Non-pigmented ciliary epithelial cell (primary cell): ENCODE results near the gene MDC1.

Experiments
- DNase-seq: peaks from one replicate; pipeline ENCODE4 v3.0.0-alpha.2; 2010; ENCODE audit warnings: low read depth

MDC1 gene

GRCh38 chr6:30707281-30707850, 9.7 kb downstream of the MDC1 start:
- no peak for DNase-seq

GRCh38 chr6:30705620-30706019, 11.5 kb downstream of the MDC1 start:
- DNase-seq: no peak

- DNase-seq: no peak
Measured at GRCh38 chr6:30703821-30704220, 13.3 kb downstream of the MDC1 start.

- no peak for DNase-seq
Measured at GRCh38 chr6:30703011-30703410, 14.1 kb downstream of the MDC1 start.

GRCh38 chr6:30700340-30700739, 16.7 kb downstream of the MDC1 start:
- no peak for DNase-seq

- DNase-seq: no peak
Measured at GRCh38 chr6:30696432-30696831, 20.6 kb downstream of the MDC1 start.

GRCh38 chr6:30691208-30691847, 25.8 kb downstream of the MDC1 start:
- DNase-seq: no peak

- DNase-seq: no peak
Measured at GRCh38 chr6:30690403-30691207, 26.5 kb downstream of the MDC1 start, which contains the start of gene NRM. TSS of gene NRM (minus strand) at chr6:30690984. CDS start at chr6:30690974, 10 bp downstream.

GRCh38 chr6:30689985-30690384, 27.1 kb downstream of the MDC1 start:
- DNase-seq: no peak

GRCh38 chr6:30689022-30689865, 27.8 kb downstream of the MDC1 start:
- DNase-seq: no peak

GRCh38 chr6:30688569-30688968, 28.5 kb downstream of the MDC1 start:
- no peak for DNase-seq

- no peak for DNase-seq
Measured at GRCh38 chr6:30687659-30688431, 29.2 kb downstream of the MDC1 start.

- peak; percentile 79 for DNase-seq
Measured at GRCh38 chr6:30686908-30687658, 30.0 kb downstream of the MDC1 start.

GRCh38 chr6:30686009-30686907, 30.8 kb downstream of the MDC1 start, which contains the start of gene PPP1R18:
TSS of gene PPP1R18 (minus strand) at chr6:30686645. CDS start at chr6:30686018, 627 bp downstream.
- no peak for DNase-seq

GRCh38 chr6:30685157-30686008, 31.7 kb downstream of the MDC1 start:
- DNase-seq: no peak

- no peak for DNase-seq
Measured at GRCh38 chr6:30684386-30685156, 32.5 kb downstream of the MDC1 start.

- no peak for DNase-seq
Measured at GRCh38 chr6:30683980-30684338, 33.1 kb downstream of the MDC1 start.
